GM12865 (cell line): ENCODE measurements around the gene C2CD5.

Source experiments
- DNase-seq: peaks from one replicate; pipeline ENCODE4 v3.0.0; 2010; ENCODE audit warnings: low read depth
- H3K4me3 ChIP-seq: 2 replicates; pipeline ENCODE4 v1.5.1; 2011; ENCODE audit warnings: mild to moderate bottlenecking, low read depth, low read length, control low read depth
- CTCF ChIP-seq: IDR thresholded peaks from 2 replicates; pipeline ENCODE4 v1.5.1; 2011; ENCODE audit warnings: low read length, control low read depth, low read depth, inconsistent platforms; ENCODE audit not compliant: insufficient read depth; ENCODE audit errors: missing control alignments

C2CD5 gene

GRCh38 chr12:22529281-22530060 lies 14.9 kb downstream of the C2CD5 start:
- DNase-seq, result peak; percentile 29
- H3K4me3 ChIP-seq, result no peak overlapping the region
- peak; percentile 33 for TF ChIP-seq CTCF

GRCh38 chr12:22527999-22528398 lies 16.3 kb downstream of the C2CD5 start:
- TF ChIP-seq CTCF, result no peak
- DNase-seq, result no peak
- H3K4me3 ChIP-seq, result no peak overlapping the region

- TF ChIP-seq CTCF, result no peak
- no peak overlapping the region for H3K4me3 ChIP-seq
- DNase-seq, result no peak
Measured at GRCh38 chr12:22526836-22527235, 17.5 kb downstream of the C2CD5 start.

- TF ChIP-seq CTCF, result no peak
- no peak overlapping the region for H3K4me3 ChIP-seq
- no peak for DNase-seq
Measured at GRCh38 chr12:22525426-22525825, 18.9 kb downstream of the C2CD5 start.

- no peak overlapping the region for H3K4me3 ChIP-seq
- DNase-seq, result no peak
- no peak for TF ChIP-seq CTCF
Measured at GRCh38 chr12:22518998-22519397, 25.3 kb downstream of the C2CD5 start.

- H3K4me3 ChIP-seq, result no peak overlapping the region
- no peak for TF ChIP-seq CTCF
- DNase-seq, result no peak
Measured at GRCh38 chr12:22518060-22518719, 26.2 kb downstream of the C2CD5 start.
